Measurements from ENCODE around the gene HOXA4.

The HOXA4 gene

GRCh38 chr7:27152816-27153442, 22.4 kb upstream of the HOXA4 start:
- peaks cover 96% of the 10 kb centered on the region for H3K27me3 ChIP-seq (replicated peaks)
- TF ChIP-seq CTCF (IDR thresholded peaks at IDR 0.05; ENCODE audit: low read depth, low read length, missing control alignments) = no peak
- DNase-seq = no peak
- in situ Hi-C loops (cut with HindIII; ENCODE audit: low pct_ligation_motif_present, low sequenced_read_pairs) = no loop called here
- no peak overlapping the region for H3K27ac ChIP-seq
- H3K4me3 ChIP-seq (ENCODE audit: low read depth, low read length) = no peak overlapping the region
- no peaks in the 10 kb centered on the region for H3K36me3 ChIP-seq (replicated peaks)

- H3K27ac ChIP-seq = no peak within 1 kb of the TSS
- peaks cover 95% of the 10 kb centered on the region for H3K27me3 ChIP-seq (replicated peaks)
- DNase-seq = no peak
- in situ Hi-C loops (cut with HindIII; ENCODE audit: low pct_ligation_motif_present, low sequenced_read_pairs) = no loop called here
- H3K36me3 ChIP-seq (replicated peaks) = no peaks in the 10 kb centered on the region
- no peak within 1 kb of the TSS for H3K4me3 ChIP-seq (ENCODE audit: low read depth, low read length)
- TF ChIP-seq CTCF (IDR thresholded peaks at IDR 0.05; ENCODE audit: low read depth, low read length, missing control alignments) = no peak
Measured at GRCh38 chr7:27151931-27152815, 21.6 kb upstream of the HOXA4 start, which contains the start of gene HOXA3. Gene HOXA3 (minus strand): TSS chr7:27152583. CDS start chr7:27110640, 41,943 bp downstream.

DNA sequence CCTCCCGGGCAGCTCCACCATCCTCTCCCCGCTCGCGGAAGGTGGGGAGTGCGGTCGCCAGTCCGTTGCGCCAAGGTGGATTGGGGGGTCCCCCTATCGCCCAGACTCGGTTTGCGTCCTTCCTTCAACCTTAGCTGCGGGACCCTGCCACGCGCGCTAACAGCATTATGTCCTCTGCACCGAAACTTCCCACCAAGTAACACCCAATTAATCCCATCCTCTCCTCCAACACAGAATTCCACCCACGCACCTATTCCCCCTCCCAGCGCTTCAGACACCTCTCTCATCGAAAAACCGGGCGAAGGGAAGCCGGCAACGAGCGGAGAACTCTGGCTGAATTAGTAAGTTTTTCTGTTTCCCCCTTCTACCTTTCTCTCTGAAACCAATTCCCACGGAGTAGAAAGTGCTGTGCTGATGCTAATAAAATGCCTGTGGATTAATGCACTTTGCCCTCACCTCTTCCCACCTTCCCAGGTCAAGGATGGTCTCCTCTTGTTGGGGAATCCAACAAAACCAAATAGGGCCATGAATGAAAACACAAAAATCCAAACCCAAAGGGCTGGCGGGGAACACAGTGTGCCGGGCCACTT, 20.9 kb upstream of the HOXA4 start:
- Histone ChIP-seq H3K27ac (no peak overlapping the region), H3K36me3 (replicated peaks) (no peaks in the 10 kb centered on the region), H3K4me3 (ENCODE audit: low read depth, low read length) (no peak overlapping the region), H3K27me3 (replicated peaks) (peaks cover 95% of the 10 kb centered on the region)
- in situ Hi-C loops (cut with HindIII; ENCODE audit: low pct_ligation_motif_present, low sequenced_read_pairs) = no loop called here
- TF ChIP-seq CTCF (IDR thresholded peaks at IDR 0.05; ENCODE audit: low read depth, low read length, missing control alignments) = no peak
- no peak for DNase-seq

- no peaks in the 10 kb centered on the region for H3K36me3 ChIP-seq (replicated peaks)
- no peak overlapping the region for H3K27ac ChIP-seq
- peak; percentile 16 for DNase-seq
- H3K27me3 ChIP-seq (replicated peaks) = peaks cover 95% of the 10 kb centered on the region
- no peak overlapping the region for H3K4me3 ChIP-seq (ENCODE audit: low read depth, low read length)
- in situ Hi-C loops (cut with HindIII; ENCODE audit: low pct_ligation_motif_present, low sequenced_read_pairs) = no loop called here
- TF ChIP-seq CTCF (IDR thresholded peaks at IDR 0.05; ENCODE audit: low read depth, low read length, missing control alignments) = peak; percentile 65
Measured at GRCh38 chr7:27150568-27151340, 20.2 kb upstream of the HOXA4 start.

DNA sequence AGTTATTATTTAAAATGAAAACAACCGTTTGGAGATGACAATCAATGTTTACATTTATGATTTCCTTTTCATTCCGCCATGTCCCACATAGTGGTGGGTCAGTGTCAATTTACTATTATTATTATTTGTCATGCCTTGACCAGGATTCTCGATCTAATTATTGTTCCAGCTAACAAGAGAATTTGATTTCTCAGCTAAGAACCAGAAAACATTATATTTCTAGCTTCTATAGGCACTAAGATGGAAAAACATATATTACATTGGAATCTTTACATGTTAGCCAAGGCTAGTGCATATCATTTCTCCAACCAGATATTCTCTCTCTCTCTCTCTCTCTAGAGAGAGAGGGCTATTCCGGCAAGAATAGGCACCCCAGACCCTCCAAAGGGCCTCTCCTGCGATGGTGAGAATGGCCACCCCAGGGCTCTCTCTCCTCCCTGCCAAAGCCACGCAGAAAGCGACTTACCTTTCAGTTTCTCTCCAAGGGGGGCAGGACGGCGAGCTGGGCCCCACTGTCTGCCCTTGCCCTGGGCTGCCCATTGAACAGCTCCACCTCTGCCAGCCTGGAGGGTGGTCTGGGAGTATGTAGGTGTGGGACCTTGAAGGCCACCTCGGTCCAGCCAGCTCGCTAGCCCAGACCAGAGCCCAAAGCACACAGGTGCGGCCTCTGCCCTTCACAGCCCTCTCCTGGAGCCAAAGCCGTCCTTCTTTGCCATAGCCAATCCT, 19.4 kb upstream of the HOXA4 start:
- DNase-seq = no peak
- in situ Hi-C loops (cut with HindIII; ENCODE audit: low pct_ligation_motif_present, low sequenced_read_pairs) = no loop called here
- H3K27ac ChIP-seq = no peak overlapping the region
- no peaks in the 10 kb centered on the region for H3K36me3 ChIP-seq (replicated peaks)
- peaks cover 95% of the 10 kb centered on the region for H3K27me3 ChIP-seq (replicated peaks)
- TF ChIP-seq CTCF (IDR thresholded peaks at IDR 0.05; ENCODE audit: low read depth, low read length, missing control alignments) = no peak
- H3K4me3 ChIP-seq (ENCODE audit: low read depth, low read length) = no peak overlapping the region
